Measurements from ENCODE around the gene HIPK1.
"Not testable (repeated sequence)": the region's sequence is repeated elsewhere in the genome, so short reads cannot be mapped to it uniquely, and the experiment has no call there.

Gene HIPK1

DNA sequence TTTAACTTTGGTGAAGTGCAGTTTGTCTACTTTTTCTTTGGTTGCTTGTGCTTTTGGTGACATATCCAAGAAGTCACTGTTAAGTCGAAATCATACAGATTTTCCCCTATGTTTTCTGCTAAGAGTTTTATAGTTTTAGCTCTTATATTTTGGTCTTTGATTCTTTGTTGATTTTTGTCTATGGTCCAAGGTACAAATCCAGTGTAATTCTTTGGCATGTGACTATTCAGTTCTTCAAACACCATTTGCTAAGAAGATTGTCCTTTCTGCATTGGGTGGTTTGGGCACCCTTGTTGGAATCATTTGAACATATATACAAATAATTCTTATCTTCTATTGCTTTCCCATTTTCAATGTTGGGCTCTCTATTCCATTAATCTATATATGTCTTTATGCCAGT lies 16.2 kb downstream of the HIPK1 start:
- no peak for DNase-seq (ENCODE audit: low read depth)

DNA sequence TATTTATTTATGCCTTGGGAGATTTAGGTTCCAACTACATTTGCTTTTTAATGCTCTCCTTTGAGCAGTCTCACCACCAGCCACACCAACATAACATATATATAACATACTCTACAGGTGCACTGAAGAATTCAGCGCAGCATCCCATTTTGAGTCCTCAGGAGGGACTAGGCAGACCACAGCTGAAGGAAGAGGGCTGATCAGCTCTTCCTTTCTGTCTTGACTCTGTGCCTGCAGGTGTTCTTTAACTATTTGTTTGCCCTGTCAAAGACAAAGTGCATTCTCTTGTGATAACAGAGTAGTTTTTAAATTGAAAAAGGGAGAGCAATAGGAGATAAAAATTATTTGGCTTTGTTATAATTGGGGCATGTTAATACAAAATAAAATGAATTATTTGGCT lies 17.0 kb downstream of the HIPK1 start:
- no peak for DNase-seq (ENCODE audit: low read depth)

DNA sequence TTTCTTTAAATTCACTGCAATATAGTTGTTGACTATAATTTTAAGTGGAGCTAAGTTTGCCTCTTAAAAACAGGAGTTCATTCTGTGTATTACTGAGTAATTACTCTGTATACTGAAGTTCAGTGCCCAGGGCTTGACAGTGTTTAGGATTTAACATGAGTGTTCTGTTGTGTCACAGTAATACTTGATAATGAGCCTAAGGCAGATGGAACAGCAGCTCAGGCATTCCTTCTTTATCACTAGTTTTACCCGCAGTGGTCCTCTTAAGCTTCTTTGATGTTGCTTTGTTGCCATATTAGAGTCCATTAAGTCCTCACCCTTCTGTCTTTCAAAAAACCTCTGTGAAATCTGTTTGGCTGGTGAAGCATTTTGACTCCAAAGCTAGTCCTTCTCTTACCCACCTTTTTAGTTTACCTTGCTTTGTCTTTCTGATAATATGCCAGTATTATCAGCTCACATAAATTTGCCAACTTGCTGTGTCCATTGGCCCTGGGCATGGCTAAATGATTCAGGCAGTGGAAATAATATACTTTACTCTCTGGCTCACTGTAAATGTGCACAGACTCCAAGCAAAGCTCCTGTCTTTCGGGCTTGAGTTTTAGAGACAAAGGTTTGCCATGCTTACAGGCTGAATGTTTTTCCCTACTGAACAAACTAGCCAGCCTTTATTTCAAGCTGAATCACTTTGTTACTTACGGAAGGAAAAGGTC lies 17.7 kb downstream of the HIPK1 start:
- DNase-seq (ENCODE audit: low read depth): no peak

DNA sequence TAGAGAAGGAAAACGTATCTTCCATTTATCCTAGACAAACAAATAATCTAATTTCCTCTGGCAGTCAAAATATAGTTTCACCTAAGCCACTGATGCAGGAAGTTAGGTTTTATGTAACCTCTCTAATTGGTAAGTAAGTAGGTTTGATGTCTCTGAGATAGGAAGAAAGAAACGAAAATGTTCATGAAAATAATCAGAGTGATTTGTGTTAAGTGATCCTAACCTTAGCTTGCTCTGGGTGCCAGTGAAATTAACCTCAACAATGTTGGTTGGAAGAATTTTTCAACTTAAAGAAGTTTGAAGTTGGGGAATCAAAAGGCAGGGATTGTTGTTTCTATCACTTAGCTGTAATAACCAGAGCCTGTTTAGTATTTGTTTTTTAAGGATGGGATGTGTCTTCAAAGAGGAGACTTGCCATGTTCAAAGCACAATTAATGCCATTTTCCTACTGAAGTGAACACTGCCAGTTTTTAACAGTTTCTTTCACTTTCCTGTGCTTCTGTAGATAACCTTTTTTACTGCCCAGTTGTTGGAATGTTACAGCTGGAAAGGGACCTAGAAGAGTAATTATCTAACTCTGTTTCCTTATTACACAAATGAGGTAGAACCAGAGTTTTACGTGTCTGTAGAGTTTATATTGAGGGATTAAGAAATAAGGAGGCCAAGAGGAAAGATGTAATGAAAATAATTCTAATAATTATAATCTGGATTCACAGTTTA lies 18.4 kb downstream of the HIPK1 start:
- no peak for DNase-seq (ENCODE audit: low read depth)

DNA sequence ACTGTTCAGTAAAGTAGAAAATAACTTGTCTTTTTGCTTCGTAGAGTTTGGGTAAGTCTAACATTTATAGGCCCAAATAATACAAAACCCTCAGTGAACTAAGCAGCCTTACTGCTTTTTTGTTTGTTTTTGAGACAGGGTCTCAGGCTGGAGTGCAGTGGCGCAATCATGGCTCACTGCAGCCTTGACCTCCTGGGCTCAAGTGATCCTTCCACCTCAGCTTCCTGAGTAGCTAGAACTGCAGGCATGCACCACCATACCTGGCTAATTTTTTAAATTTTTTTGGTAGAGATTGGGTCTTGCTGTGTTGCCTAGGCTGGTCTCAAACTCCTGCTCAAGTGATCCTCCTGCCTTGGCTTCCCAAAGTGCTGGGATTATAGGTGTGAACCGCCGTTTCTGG lies 19.0 kb downstream of the HIPK1 start:
- DNase-seq (ENCODE audit: low read depth): not testable (repeated sequence)

DNA sequence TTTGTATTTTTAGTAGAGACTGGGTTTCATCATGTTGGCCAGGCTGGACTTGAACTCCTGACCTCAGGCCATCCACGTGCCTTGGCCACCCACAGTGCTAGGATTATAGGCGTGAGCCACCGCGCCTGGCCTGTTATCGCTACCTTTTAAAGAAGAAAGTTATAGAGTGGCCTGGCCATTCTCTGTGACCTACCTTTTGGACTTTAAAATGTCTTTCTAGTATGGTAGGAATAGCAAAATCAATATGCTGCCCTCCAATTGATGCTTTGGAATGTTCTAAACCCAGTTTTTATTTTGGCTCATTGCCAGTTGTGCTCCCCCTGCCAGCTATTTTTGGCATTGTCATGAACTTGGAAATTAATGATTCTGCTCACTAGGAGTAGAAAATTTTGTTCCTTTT lies 19.9 kb downstream of the HIPK1 start:
- DNase-seq (ENCODE audit: low read depth): no peak

DNA sequence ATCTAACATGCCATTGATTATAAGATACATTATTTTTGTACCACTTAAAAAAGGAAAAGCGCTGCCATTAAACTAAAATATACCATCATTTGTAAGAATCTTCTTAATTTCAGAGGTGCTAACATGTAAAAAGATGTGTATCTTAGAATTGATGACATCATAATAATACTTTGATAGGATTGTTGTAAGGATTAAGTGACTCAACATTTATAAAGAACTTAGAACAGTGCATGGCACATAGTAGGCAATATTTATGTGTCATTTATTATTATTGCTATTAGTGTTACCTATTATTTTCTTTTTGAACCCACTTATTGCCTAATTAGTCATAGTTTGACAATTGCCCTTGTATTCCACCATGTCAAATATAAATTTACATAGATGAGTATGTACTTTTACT lies 21.8 kb downstream of the HIPK1 start:
- DNase-seq (ENCODE audit: low read depth): no peak

DNA sequence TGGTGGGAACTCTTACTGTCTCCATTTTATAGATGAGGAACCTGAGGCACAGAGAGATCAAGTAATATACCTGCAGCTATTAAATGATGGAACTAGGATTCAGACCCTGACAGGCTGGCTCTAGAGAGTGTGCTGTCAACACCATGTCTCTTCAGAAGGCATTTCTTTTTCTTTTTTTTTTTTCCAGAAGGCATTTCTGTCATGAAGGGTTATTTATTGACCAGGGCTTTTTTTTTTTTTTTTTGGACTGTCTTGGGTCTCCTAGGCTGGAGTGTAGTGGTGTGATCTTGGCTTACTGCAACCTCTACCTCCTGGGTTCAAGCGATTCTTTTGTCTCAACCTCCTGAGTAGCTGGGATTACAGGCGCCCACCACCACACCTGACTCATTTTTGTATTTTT lies 22.6 kb downstream of the HIPK1 start:
- DNase-seq (ENCODE audit: low read depth): no peak

DNA sequence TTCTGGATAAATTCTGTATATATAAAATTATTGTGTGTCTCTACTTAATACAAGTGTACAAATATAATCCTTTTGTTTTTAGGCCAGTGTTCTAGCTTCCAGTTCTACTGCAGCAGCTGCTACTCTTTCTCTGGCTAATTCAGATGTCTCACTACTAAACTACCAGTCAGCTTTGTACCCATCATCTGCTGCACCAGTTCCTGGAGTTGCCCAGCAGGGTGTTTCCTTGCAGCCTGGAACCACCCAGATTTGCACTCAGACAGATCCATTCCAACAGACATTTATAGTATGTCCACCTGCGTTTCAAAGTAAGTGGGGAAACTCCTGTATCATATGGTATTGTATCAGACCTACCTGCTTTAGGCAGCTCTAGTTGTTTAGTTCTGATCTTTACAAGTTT lies 28.9 kb downstream of the HIPK1 start:
- DNase-seq (ENCODE audit: low read depth): no peak

DNA sequence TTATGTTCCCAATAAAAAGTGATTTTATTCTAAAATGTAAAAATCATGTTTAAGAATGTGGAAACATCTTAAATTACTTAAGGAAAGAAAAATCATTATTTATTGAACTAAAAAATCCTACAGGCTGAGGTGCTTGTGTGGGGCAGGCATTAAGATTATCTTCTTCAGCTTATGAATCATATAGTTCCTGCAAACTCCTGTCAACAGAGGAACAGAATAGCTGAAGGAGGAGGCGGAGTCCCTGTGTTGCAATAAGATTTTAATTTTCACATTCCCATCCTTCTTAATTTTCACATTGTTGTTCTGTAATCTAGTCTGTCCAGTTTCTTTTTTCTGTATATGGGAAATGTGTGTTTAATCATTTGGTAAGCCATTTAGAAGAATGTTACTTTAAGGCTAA lies 29.6 kb downstream of the HIPK1 start:
- no peak for DNase-seq (ENCODE audit: low read depth)

DNA sequence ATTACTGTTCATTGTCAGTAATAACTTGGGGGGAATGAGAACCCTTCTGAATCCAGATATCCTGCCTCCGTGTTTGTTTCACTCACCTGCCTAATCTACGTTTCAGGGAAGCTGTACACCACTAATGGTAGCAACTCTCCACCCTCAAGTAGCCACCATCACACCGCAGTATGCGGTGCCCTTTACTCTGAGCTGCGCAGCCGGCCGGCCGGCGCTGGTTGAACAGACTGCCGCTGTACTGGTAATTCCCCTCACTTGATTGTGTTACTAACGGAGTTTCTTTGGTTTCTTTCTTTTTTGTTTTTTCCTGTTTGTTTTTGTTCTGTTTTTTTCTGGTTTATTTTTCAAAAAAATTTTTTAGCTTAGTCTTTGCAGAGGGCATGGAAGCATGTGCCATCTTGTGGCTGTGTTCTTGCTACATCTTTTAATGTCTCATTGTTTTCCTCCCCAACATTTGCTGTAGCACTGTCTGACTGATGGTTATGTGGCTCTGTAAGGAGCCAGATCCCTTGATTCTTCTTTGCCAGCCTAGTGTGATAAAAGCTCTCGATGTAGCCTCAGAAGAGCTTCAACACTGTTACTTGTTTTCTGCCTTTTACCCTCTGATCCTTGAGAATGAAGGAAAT lies 34.3 kb downstream of the HIPK1 start:
- DNase-seq (ENCODE audit: low read depth): no peak

DNA sequence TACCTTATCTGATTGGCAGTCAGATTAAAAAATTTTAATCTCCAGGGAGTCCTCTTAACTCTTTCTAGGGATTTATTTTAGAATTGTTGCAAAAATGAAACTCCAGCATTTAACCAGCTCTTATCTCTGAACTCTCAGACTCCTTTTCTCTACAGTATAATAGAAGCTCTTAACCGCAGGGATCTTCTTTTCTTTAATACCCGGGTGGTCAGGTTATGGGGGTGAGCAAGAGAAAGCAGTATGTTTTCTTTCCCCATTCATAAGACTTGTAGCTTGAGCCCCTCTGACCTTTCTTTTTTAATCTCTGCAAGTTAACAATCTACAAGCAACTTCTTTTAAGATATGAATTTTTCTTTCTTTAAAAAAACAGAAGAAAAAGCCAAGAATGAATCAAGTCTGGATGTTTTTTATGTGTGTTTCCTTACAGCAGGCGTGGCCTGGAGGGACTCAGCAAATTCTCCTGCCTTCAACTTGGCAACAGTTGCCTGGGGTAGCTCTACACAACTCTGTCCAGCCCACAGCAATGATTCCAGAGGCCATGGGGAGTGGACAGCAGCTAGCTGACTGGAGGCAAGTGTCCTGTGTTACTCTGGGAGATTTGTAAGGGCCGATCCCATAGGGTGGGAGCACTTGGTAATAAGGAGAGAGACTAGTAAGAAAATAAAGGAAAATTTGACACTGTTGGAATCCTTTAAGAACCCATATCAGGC lies 36.7 kb downstream of the HIPK1 start:
- no peak for DNase-seq (ENCODE audit: low read depth)

DNA sequence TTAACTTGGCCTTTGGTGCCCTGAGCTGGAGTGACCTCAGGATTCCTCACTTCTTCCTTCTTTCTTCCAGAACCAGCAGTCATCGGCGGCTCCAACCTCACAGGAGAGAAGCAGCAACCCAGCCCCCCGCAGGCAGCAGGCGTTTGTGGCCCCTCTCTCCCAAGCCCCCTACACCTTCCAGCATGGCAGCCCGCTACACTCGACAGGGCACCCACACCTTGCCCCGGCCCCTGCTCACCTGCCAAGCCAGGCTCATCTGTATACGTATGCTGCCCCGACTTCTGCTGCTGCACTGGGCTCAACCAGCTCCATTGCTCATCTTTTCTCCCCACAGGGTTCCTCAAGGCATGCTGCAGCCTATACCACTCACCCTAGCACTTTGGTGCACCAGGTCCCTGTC lies 43.8 kb downstream of the HIPK1 start:
- DNase-seq (ENCODE audit: low read depth): no peak

DNA sequence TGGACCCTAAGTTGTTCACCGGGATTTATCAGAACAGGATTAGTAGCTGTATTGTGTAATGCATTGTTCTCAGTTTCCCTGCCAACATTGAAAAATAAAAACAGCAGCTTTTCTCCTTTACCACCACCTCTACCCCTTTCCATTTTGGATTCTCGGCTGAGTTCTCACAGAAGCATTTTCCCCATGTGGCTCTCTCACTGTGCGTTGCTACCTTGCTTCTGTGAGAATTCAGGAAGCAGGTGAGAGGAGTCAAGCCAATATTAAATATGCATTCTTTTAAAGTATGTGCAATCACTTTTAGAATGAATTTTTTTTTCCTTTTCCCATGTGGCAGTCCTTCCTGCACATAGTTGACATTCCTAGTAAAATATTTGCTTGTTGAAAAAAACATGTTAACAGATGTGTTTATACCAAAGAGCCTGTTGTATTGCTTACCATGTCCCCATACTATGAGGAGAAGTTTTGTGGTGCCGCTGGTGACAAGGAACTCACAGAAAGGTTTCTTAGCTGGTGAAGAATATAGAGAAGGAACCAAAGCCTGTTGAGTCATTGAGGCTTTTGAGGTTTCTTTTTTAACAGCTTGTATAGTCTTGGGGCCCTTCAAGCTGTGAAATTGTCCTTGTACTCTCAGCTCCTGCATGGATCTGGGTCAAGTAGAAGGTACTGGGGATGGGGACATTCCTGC lies 46.2 kb downstream of the HIPK1 start:
- DNase-seq (ENCODE audit: low read depth): no peak

DNA sequence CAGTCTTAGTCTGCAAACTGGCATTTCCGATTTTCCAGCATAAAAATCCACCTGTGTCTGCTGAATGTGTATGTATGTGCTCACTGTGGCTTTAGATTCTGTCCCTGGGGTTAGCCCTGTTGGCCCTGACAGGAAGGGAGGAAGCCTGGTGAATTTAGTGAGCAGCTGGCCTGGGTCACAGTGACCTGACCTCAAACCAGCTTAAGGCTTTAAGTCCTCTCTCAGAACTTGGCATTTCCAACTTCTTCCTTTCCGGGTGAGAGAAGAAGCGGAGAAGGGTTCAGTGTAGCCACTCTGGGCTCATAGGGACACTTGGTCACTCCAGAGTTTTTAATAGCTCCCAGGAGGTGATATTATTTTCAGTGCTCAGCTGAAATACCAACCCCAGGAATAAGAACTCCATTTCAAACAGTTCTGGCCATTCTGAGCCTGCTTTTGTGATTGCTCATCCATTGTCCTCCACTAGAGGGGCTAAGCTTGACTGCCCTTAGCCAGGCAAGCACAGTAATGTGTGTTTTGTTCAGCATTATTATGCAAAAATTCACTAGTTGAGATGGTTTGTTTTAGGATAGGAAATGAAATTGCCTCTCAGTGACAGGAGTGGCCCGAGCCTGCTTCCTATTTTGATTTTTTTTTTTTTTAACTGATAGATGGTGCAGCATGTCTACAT lies 47.6 kb downstream of the HIPK1 start:
- no peak for DNase-seq (ENCODE audit: low read depth)

DNA sequence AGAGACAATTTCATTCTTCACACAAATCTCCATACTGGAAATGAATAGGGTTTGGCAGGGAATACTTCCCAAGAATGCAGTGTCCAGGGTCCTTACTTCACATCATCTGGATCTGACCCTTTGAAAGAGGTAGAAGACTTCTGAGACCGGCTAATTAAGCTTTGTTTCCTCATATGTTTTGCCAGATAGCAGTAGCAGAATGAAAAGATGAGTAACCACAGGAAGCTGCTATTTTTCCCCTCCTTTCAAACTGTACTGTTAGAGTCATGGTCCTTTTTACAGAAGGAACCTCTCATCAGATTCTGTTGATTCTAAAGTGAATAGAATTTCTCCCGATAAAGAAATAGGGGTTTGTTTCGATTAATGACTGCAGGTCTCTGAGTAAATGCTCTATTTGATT lies 48.8 kb downstream of the HIPK1 start:
- DNase-seq (ENCODE audit: low read depth): no peak

DNA sequence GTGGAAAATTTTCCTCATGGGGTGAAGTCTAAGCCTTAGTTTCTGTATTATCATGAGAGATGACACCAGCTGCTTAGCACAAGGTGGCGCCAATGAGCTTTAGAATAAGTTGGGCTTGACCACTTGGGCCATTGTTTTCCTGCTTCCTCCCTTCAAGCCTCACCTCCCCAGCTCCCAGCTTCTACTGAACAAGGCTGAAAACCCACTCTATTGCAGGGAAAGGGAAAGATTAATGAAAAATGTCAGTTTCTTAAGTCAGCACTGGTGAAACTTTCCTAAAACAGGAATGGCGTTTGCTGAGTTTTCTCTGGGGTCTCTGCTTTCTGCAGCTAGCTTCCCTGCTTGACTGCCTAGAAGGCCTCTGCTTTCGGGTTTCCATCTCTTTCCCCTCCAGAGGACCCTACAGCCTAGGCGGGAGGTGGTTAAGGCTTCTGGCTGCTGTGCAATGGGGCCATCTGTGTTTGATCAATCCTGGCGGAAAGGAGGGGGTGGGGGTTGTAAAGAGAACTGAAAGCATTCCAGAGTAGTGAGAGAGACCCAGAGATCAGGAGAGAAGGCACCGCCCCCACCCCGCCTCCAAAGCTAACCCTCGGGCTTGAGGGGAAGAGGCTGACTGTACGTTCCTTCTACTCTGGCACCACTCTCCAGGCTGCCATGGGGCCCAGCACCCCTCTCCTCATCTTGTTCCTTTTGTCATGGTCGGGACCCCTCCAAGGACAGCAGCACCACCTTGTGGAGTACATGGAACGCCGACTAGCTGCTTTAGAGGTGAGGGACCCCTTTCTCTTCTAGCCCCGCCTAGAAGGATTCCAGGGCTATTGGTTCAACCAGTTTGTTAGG lies 50.0 kb downstream of the HIPK1 start, which contains the start of gene OLFML3:
OLFML3 (plus strand) TSS at position 612 of the 840 bp plus-strand sequence; CDS start at position 655, 43 bp downstream.
- no peak for DNase-seq (ENCODE audit: low read depth)

DNA sequence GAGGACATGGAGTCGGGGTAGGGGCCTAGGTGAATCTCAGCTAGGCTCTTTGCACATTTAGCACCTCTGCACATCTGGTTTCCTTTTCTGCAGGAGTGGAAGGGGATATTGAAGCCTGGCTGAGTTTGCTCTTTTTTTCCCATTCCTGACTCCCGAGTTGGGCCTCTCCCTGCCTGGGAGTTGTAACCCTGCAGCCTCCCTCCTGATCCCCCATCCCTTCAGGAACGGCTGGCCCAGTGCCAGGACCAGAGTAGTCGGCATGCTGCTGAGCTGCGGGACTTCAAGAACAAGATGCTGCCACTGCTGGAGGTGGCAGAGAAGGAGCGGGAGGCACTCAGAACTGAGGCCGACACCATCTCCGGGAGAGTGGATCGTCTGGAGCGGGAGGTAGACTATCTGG lies 51.0 kb downstream of the HIPK1 start:
- no peak for DNase-seq (ENCODE audit: low read depth)

DNA sequence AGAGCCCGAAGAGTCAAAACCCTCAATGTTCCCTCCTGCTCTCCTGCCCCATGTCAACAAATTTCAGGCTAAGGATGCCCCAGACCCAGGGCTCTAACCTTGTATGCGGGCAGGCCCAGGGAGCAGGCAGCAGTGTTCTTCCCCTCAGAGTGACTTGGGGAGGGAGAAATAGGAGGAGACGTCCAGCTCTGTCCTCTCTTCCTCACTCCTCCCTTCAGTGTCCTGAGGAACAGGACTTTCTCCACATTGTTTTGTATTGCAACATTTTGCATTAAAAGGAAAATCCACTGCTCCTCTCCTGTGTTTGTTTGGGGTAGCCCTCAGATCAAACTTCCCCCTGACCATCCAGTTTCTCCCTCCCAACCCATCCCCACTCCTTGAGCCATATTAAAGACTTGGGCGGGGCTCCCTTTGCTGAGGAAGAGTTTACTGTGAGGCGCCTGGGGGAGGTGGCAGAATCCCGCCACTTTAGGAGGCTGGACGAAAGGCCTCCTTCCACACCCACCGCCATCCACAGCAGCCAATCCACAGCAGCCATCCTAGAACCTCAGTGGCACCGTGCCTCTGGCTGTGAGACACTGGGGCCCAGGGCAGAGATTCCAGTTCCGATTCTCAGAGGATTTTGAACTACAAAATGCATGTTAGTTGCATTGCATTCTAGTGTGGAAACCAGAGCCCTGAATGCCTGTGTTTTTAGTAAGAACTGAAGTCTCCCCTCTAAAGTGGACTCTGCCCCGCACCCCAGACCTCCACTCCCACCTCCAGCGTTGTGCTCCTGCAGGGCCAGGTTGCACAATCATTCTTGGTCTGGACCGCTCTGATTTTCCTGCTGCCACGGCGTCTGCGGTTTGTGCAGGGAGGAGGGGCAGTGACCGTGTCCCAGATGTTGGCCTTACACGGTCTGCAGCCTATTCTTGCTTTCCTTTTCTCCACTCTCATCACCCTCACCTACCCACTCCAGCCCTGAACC lies 53.1 kb downstream of the HIPK1 start:
- DNase-seq (ENCODE audit: low read depth): no peak
